Posterior vena cava (tissue), 2 donors: ENCODE results near the gene BAIAP2L2. TPM values are rescaled to one million over a fixed set of nuclear protein-coding genes. Genes with fewer than 3 reads are reported as not detected.

Experiments
- total RNA-seq, 2 donors: library from RNA; stranded (reverse); fragmentation: NEBNext Ultra II Directional; extraction: Animal tissue kit (Norgen Biotek cat#: 25700); gene quantifications; one replicate each; pipeline ENCODE4 v1.2.1, GENCODE V29; 2021
- donor health status: DM: yes; HTN: yes; CAD: no.
- donor health status: DM: yes; HTN: yes; CAD: no.

Gene BAIAP2L2
- total RNA-seq, 2 donors from 2014 or later = 0.24 to 0.37 TPM

Other genes starting within 250 kb of the BAIAP2L2 start
- gene MICALL1, start 204.4 kb downstream of the BAIAP2L2 start, total RNA-seq = 10 to 100 TPM; 77.0 to 80.8 TPM
- gene C22orf23, start 157.1 kb downstream of the BAIAP2L2 start, total RNA-seq = under 1 TPM; 0.32 to 0.33 TPM
- 10 to 100 TPM; 46.5 to 60.2 TPM for gene POLR2F, start 157.0 kb downstream of the BAIAP2L2 start, total RNA-seq
- gene SOX10, start 126.1 kb downstream of the BAIAP2L2 start, total RNA-seq = 1 to 10 TPM in 1 of 2 donors, under 1 TPM in 1; 0.32 to 1.6 TPM
- 10 to 100 TPM; 15.7 to 17.5 TPM for gene PICK1, start 53.3 kb downstream of the BAIAP2L2 start, total RNA-seq
- gene SLC16A8, start 26.5 kb downstream of the BAIAP2L2 start, total RNA-seq = under 1 TPM; 0.51 to 0.57 TPM
- gene PLA2G6, start 71.1 kb upstream of the BAIAP2L2 start, total RNA-seq = 10 to 100 TPM; 13.7 to 14.3 TPM
- gene MAFF, start 91.3 kb upstream of the BAIAP2L2 start, total RNA-seq = 10 to 100 TPM; 22.1 to 72.7 TPM
- 10 to 100 TPM; 42.9 to 49.7 TPM for gene TMEM184B, start 162.3 kb upstream of the BAIAP2L2 start, total RNA-seq
- gene CSNK1E, start 206.7 kb upstream of the BAIAP2L2 start, total RNA-seq = 10 to 100 TPM; 70.1 to 88.6 TPM